Uterus (tissue), 4 donors: ENCODE measurements around the gene HERC4. TPM values are rescaled to one million over a fixed set of nuclear protein-coding genes. Genes with fewer than 3 reads are reported as not detected.
"Not testable (repeated sequence)": the region's sequence is repeated elsewhere in the genome, so short reads cannot be mapped to it uniquely, and the experiment has no call there.

Experiments used
- DNase-seq, 2 donors: peaks; one replicate each; pipeline ENCODE4 v3.0.0-alpha.2; 2019 to 2020
- H3K27ac ChIP-seq, 2 donors: fragments of 200-600 bp; sonication (generic); 1 replicate in 1 of 2; 2 replicates in 1 of 2; pipeline ENCODE4 v1.5.1; 2016 to 2018
- H3K27me3 ChIP-seq, 2 donors: fragments of 200-600 bp; sonication (generic); one replicate each; pipeline ENCODE4 v1.5.1; 2018 to 2019; ENCODE audit warnings: control low read depth in 1 of 2
- H3K36me3 ChIP-seq, 2 donors: fragments of 200-600 bp; sonication (generic); one replicate each; pipeline ENCODE4 v1.5.1; 2019; ENCODE audit warnings: control low read depth in 1 of 2
- H3K4me1 ChIP-seq, 2 donors: fragments of 200-600 bp; sonication (generic); one replicate each; pipeline ENCODE4 v1.5.1; 2018 to 2019; ENCODE audit warnings: control low read depth in 1 of 2
- H3K4me3 ChIP-seq, 2 donors: fragments of 200-600 bp; sonication (generic); 1 replicate in 1 of 2; 2 replicates in 1 of 2; pipeline ENCODE4 v1.5.1; 2018 to 2019; ENCODE audit warnings: mild to moderate bottlenecking in 1 of 2
- H3K9me3 ChIP-seq, 2 donors: fragments of 200-600 bp; sonication (generic); one replicate each; pipeline ENCODE4 v1.5.1; 2019; ENCODE audit warnings: control low read depth in 1 of 2
- POLR2A ChIP-seq, 2 donors: fragments of 450-650 bp; IDR thresholded peaks; one replicate each; pipeline ENCODE4 v1.6.1; 2016; ENCODE audit warnings: antibody characterized with exemption in 2 of 2, mild to moderate bottlenecking in 1 of 2, moderate library complexity in 1 of 2
- intact Hi-C: fragments of 100-400 bp; cut with DNase I; formaldehyde crosslinking; loops from one replicate; pipeline ENCODE4 v1.15.1; 2023; ENCODE audit warnings: low total_unique reads
- total RNA-seq, 4 donors: library from RNA; depleted of rRNA in 3 of 4; stranded (reverse); fragments of >200 nt in 3 of 4; gene quantifications; one replicate each; pipeline versions ENCODE4 v1.1.0 to v1.2.4, GENCODE V29; 2014 to 2023
- TF ChIP-seq, protein P1 (sequence below), 4 experiments: fragments of 200-600 bp in 2 of 4; fragments of 450-650 bp in 2 of 4; sonication (generic) in 2 of 4; IDR thresholded peaks; one replicate each; pipeline ENCODE4 v1.5.1; 2016 to 2019; ENCODE audit warnings: antibody characterized with exemption in 4 of 4, mild to moderate bottlenecking in 2 of 4, moderate library complexity in 1 of 4
- donor health status: DM: yes; HTN: yes; CAD: no.

Gene HERC4
- total RNA-seq, 4 donors from 2014 or later: 31.8 to 119 (median 56.2) TPM

GRCh38 chr10:68079434-68079833 is 4.4 kb upstream of the HERC4 start:
- intact Hi-C loops: no loop called here
- no peak overlapping the region for H3K27ac ChIP-seq
- H3K27me3 ChIP-seq: no peaks in the 10 kb centered on the region
- no peaks in the 10 kb centered on the region for H3K36me3 ChIP-seq
- no peaks in the 10 kb centered on the region for H3K4me1 ChIP-seq
- H3K4me3 ChIP-seq: no peak overlapping the region
- no peaks in the 10 kb centered on the region for H3K9me3 ChIP-seq
- no peak for DNase-seq
- no peak for TF ChIP-seq POLR2A (IDR thresholded peaks at IDR 0.05)

DNA sequence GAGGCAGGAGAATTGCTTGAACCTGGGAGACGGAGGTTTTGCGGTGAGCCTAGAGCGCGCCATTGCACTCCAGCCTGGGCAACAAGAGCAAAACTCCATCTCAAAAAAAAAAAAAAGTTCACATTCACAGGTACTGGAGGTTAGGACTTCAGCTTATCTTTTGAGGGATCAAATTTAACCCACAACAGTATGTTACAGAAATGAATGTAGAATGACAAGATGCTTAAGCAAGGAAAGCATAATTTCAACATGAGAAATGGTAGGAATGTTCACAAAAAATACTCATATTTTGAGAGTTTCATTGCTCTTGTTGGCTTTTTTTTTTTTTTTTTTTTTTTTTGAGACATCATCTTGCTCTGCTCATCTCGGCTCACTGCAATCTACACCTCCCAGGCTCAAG is 1.9 kb upstream of the HERC4 start:
- Histone ChIP-seq H3K4me1 (peaks cover 0 to 13% of the 10 kb centered on the region in 2 donors), H3K27ac (no peak overlapping the region), H3K27me3 (no peaks in the 10 kb centered on the region), H3K36me3 (no peaks in the 10 kb centered on the region), H3K4me3 (no peak overlapping the region), H3K9me3 (no peaks in the 10 kb centered on the region)
- intact Hi-C loops: no loop called here
- TF ChIP-seq POLR2A (IDR thresholded peaks at IDR 0.05): no peak
- TF ChIP-seq, protein P1, sequence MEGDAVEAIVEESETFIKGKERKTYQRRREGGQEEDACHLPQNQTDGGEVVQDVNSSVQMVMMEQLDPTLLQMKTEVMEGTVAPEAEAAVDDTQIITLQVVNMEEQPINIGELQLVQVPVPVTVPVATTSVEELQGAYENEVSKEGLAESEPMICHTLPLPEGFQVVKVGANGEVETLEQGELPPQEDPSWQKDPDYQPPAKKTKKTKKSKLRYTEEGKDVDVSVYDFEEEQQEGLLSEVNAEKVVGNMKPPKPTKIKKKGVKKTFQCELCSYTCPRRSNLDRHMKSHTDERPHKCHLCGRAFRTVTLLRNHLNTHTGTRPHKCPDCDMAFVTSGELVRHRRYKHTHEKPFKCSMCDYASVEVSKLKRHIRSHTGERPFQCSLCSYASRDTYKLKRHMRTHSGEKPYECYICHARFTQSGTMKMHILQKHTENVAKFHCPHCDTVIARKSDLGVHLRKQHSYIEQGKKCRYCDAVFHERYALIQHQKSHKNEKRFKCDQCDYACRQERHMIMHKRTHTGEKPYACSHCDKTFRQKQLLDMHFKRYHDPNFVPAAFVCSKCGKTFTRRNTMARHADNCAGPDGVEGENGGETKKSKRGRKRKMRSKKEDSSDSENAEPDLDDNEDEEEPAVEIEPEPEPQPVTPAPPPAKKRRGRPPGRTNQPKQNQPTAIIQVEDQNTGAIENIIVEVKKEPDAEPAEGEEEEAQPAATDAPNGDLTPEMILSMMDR (IDR thresholded peaks at IDR 0.05): no peak
- no peak for DNase-seq

DNA sequence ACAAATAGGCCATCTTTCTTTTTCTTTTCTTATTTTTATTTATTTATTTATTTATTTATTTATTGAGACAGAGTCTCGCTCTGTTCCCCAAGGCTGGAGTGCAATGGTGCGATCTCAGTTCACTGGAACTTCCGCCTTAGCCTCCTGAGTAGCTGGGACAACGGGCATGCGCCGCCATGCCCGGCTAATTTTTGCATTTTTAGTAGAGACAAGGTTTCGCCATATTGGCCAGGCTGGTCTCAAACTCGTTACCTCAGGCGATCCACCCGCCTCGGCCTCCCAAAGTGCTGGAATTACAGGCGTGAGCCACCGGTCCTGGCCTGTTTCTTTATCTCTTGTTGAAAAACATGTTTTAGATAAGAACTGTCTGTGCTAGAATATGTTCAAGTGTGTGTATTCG is 998 bp upstream of the HERC4 start:
- H3K36me3 ChIP-seq, DNase-seq, H3K9me3 ChIP-seq, H3K4me3 ChIP-seq, H3K27ac ChIP-seq, intact Hi-C loops, H3K27me3 ChIP-seq: not testable (repeated sequence)
- peaks cover 0 to 14% of the 10 kb centered on the region in 2 donors for H3K4me1 ChIP-seq

GRCh38 chr10:68075550-68076004 is 494 bp upstream of the HERC4 start:
- intact Hi-C loops: no loop called here
- Histone ChIP-seq H3K9me3 (no peaks in the 10 kb centered on the region), H3K27ac (peak overlapping the region; percentile 96 to 98), H3K36me3 (no peaks in the 10 kb centered on the region), H3K4me1 (peaks cover 0 to 14% of the 10 kb centered on the region in 2 donors), H3K27me3 (no peaks in the 10 kb centered on the region), H3K4me3 (peak overlapping the region; percentile 9 to 89)
- DNase-seq: no peak
- no peak for TF ChIP-seq POLR2A (IDR thresholded peaks at IDR 0.05)
- TF ChIP-seq, protein P1 (IDR thresholded peaks at IDR 0.05): no peak

DNA sequence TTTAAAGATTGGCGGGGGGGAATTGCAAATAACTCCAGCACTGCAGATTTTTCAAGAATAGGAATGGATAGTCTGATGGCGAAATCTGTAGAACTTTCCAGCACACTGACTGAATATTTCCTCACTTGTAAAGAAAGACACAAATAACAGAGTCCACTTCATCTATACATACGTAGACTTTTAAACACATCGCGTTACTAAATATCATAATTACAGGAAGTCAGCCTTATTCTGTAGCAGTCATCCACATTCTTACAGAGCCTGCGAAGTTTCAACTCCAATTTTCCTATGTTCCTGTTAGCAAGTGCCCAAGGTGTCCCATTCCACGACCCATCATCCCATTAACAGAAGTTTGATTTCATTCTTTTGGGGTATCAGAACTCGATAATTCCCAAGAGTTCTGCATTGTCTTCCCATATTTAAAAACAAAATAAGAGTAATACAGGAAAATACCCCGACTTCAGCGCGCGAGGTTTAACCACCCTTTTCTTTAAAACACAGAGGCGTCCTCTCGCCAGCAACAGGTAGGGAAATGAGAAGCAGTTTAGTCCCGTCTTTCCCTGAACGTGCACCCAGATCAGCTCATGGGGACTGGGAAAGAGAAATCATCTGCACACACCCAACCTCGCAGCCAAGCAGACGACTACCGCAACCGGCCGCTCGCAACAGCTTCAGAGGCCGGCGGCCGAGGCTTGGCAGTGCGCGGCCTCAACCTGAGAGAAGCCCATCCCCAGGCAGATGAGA is 880 bp downstream of the HERC4 start:
- no peaks in the 10 kb centered on the region for H3K9me3 ChIP-seq
- no peaks in the 10 kb centered on the region for H3K36me3 ChIP-seq
- intact Hi-C loops: no loop called here
- H3K4me3 ChIP-seq: peak overlapping the region; percentile 89 to 92
- H3K27me3 ChIP-seq: no peaks in the 10 kb centered on the region
- H3K27ac ChIP-seq: peak overlapping the region; percentile 96 to 98
- H3K4me1 ChIP-seq: peaks cover 0 to 14% of the 10 kb centered on the region in 2 donors
- TF ChIP-seq POLR2A (IDR thresholded peaks at IDR 0.05): peak in 1 of 2 donors; percentile 18
- TF ChIP-seq, protein P1 (IDR thresholded peaks at IDR 0.05): no peak
- DNase-seq: no peak

DNA sequence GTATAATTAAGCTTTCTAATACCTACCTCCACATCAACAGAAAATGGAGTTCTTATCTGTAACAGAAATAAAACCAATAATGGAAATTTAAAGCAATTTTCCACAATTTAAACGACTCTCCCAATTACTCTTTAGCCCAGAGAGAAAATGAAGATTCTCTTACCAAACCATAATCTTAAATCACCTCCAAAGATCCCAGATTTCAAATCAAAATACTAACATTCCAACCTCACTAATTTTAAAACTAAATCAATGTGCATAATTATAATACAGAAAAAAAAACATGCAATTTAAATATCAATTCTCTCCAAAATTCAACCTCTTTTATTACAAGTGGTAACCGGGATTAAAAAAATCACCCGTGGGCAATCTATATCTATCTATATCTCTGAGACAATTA is 1.5 kb downstream of the HERC4 start:
- peaks cover 0 to 14% of the 10 kb centered on the region in 2 donors for H3K4me1 ChIP-seq
- H3K27ac ChIP-seq: peak overlapping the region; percentile 96 to 98
- no peak for DNase-seq
- H3K9me3 ChIP-seq: no peaks in the 10 kb centered on the region
- intact Hi-C loops: no loop called here
- H3K36me3 ChIP-seq: no peaks in the 10 kb centered on the region
- TF ChIP-seq, protein P1 (IDR thresholded peaks at IDR 0.05): no peak
- no peak for TF ChIP-seq POLR2A (IDR thresholded peaks at IDR 0.05)
- no peaks in the 10 kb centered on the region for H3K27me3 ChIP-seq
- H3K4me3 ChIP-seq: peak overlapping the region; percentile 89 to 92
